GM12875 (cell line): Measurements from ENCODE around the gene EPB41L4A.

ENCODE experiments used
- H3K4me3 ChIP-seq: one replicate; pipeline ENCODE4 v1.5.1; 2011; ENCODE audit warnings: low read depth, low read length, control low read depth
- CTCF ChIP-seq: IDR thresholded peaks from 2 replicates; pipeline ENCODE4 v1.5.1; 2011; ENCODE audit warnings: low read depth, mild to moderate bottlenecking, control low read depth, inconsistent platforms, low read length, moderate library complexity, borderline replicate concordance; ENCODE audit not compliant: insufficient read depth

EPB41L4A gene

GRCh38 chr5:112119508-112119907, 299.6 kb downstream of the EPB41L4A start:
- H3K4me3 ChIP-seq, result no peak overlapping the region
- TF ChIP-seq CTCF, result 0 out of 2 replicates have a peak, but pooled peaks have one; percentile 3

- no peak for TF ChIP-seq CTCF
- no peak overlapping the region for H3K4me3 ChIP-seq
These were observed 301.5 kb downstream of the EPB41L4A start for GRCh38 chr5:112117551-112117950.

GRCh38 chr5:112116371-112116770, 302.7 kb downstream of the EPB41L4A start:
- TF ChIP-seq CTCF, result no peak
- no peak overlapping the region for H3K4me3 ChIP-seq

GRCh38 chr5:112113565-112113964, 305.5 kb downstream of the EPB41L4A start:
- no peak overlapping the region for H3K4me3 ChIP-seq
- TF ChIP-seq CTCF, result no peak
